Stimulated activated CD4-positive, alpha-beta T cell treated with anti-CD3 and anti-CD28 coated beads, Interleukin-2, amount 100 ng/mL, for 24 hours (primary cell): Measurements from ENCODE around the gene MDM4.
A peak's percentile ranks its signal among the peaks of the same experiment; 100 is the strongest.

Source experiments
- DNase-seq, 2 donors: peaks; one replicate each; pipeline ENCODE4 v3.0.0-alpha.2; 2020

MDM4 gene

GRCh38 chr1:204581759-204582158 is 65.6 kb downstream of the MDM4 start:
- DNase-seq: no peak

DNA sequence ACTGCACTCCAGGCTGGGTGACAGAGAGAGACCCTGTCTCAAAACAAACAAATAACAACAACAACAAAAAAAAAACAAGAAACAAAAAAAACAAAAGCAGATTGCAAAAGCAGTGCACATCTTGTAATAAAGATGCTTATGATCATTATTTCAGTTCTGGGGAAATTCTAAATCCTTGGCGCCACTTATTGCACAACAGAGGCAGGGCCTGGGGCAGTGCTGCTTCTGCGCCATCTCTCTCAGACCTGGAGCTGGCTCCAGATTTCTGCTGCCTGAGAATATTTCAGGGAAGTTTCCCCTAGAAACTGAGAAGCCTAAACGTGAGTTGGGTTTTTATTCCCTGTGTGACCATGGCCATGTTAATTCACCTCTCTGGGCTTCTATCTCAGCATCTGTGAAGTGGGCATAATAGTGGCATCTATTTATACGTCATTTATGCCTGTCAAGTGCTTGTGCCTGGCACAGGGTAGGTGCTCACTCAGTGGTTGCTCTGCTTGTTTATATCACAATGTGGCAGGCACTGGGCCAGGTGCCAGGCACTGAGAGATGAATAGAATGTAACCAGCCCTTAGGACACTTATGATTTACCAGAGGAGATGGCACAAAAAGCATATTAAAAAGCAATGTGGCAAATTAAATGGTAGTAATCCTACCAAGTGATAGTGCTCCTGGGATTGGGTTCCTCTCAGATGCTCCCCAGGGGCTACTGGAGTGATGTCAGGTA is 67.9 kb downstream of the MDM4 start:
- no peak for DNase-seq

DNA sequence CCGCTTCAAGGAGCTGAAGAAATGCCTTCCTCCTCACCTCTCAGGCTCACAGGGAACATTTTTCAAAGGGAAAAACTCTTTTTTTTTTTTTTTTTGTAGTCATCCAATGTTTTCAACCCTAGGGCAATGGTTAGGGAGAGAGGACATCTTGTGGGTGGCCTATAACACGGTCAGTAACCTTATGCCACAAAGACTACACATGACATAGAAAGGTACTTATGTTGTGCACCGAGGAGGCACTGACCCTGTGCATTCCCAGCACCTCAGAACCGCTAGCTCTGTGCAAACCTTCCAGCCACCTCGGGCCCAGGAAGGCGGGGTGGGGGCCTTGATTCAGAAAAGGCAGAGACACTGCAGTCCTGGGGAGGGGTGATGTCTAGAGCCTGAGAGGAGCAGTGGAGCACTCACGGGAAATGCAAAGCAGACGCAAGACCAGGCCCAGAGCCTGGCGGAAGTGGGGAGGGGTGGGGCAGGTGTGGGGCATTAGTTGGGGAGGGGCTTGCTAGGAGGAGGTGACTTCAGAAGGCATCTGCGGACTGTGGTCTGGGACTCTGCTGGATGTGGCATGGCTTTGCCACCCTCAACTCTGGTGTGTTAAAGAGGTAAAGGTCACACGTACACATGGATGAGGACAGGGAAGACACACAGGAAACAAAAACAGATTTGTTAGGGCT is 68.6 kb downstream of the MDM4 start:
- DNase-seq: peak in 1 of 2 donors; percentile 6

DNA sequence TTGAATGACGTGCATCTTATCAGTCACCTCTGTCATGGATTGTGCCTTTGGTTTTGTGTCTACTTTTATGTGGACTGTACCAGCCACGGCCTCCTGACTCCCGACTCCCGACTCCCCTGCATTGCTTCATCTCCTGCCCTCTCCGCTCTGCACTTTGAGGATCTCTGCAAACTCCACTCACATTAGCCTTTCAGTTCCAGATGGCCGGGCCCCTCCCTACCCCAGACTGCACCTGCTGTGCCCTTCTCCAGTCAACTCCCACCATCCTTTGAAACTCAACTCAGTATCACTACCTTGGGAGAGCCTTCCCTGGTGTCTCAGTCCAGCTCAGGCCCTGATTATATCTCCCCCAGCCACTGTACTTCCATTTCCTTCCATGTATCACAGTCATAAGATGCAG is 71.4 kb downstream of the MDM4 start:
- no peak for DNase-seq

GRCh38 chr1:204588826-204589225 is 72.6 kb downstream of the MDM4 start:
- DNase-seq: no peak

- DNase-seq: no peak
Observed at GRCh38 chr1:204589409-204590038, 73.3 kb downstream of the MDM4 start.

- no peak for DNase-seq
Observed at GRCh38 chr1:204591473-204592090, 75.4 kb downstream of the MDM4 start.

GRCh38 chr1:204592246-204592948 is 76.2 kb downstream of the MDM4 start:
- DNase-seq: no peak

DNA sequence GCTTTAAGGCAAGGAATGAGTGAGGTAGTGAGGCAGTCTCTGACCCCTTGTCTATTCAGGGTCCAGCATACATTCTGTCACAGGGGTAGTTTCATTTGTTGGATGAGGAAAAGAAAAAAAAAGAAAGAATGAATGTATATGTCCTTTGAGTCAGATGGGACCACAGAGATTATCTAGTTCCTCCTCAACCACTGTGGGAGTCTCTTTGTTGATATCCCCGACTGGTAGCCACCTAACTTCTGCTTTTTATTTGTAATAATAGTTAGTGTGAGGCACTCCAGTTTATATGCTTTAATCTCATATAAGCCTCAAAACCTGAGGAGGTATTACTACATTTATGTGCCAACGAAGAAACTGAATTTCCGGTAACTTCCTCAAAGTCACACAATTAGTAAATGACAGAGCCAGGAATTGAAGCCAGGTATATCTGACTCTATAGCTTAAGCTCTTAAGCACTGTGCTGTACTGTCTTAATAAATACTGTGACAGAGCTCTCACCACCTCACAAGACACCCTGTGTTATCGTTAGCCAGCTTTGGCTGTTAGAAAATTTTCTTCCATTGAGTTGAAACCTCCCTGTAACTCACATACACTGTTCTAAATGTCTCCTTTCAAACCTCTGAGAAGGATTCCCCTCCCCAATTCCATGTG is 82.2 kb downstream of the MDM4 start:
- DNase-seq: no peak

GRCh38 chr1:204599098-204599497 is 82.9 kb downstream of the MDM4 start:
- DNase-seq: no peak

GRCh38 chr1:204599596-204599995 is 83.4 kb downstream of the MDM4 start:
- no peak for DNase-seq

- no peak for DNase-seq
Observed at GRCh38 chr1:204600203-204600602, 84.0 kb downstream of the MDM4 start.

GRCh38 chr1:204600968-204601367 is 84.8 kb downstream of the MDM4 start:
- no peak for DNase-seq

GRCh38 chr1:204602111-204602579 is 85.9 kb downstream of the MDM4 start:
- DNase-seq: no peak

DNA sequence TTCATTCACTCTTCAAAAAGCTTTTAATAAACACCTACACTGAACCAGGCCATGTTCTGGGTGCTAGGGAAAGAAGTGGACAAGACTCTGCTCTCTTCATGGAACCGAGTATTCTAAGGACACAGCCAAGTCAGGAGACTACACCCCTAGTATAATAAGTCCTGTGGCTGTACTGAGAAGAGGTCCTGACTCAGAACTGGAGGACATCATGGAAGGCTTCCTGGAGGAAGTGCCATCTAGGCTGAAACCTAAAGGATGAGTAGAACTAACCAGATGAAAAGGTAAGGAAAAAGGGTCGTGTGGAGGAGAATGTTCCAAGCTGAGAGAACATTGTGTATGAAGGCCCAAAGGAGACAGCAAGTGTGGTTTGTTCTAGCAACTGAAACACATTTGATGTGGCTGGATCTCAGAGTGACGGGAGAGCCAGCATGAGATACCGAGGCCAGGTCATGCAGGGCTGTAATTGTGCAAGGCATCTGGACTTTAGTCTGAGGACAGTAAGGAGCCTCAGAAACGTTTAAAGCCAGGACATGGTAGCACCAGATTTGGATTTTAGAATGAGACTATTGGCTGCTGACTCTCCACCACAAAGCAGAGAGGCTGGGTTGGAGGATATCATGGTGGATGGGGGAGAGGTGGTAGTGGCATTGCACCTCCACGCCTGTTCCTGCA is 86.8 kb downstream of the MDM4 start:
- DNase-seq: no peak

- no peak for DNase-seq
Observed at GRCh38 chr1:204605791-204606190, 89.6 kb downstream of the MDM4 start.
